CD4-positive, alpha-beta T cell (primary cell): ENCODE measurements around the gene PGF. TPM values are rescaled to one million over a fixed set of nuclear protein-coding genes. Genes with fewer than 3 reads are reported as not detected.

Source experiments
- ATAC-seq: fragments of 200-7000 bp; cut with Tn5 transposase; one replicate; pipeline ENCODE4 v1.10.0; 2022; ENCODE audit warnings: mild to moderate bottlenecking; ENCODE audit not compliant: poor library complexity
- CTCF ChIA-PET: fragments of 350-600 bp; sonication (Branson Sonifier 250); formaldehyde crosslinking; loops from one replicate; lab custom pipeline; 2021; ENCODE audit warnings: antibody characterized with exemption, inconsistent platforms; lab: Charles Lee
- POLR2A ChIA-PET: fragments of 350-600 bp; sonication (Branson Sonifier 250); formaldehyde crosslinking; loops from one replicate; lab custom pipeline; 2021; ENCODE audit warnings: antibody characterized with exemption, inconsistent platforms; lab: Charles Lee
- DNase-seq, 14 experiments: peaks; one replicate each; pipeline ENCODE4 v3.0.0-alpha.2; 2013 to 2020; ENCODE audit warnings: mixed read lengths in 2 of 14
- H3K27ac ChIP-seq, 2 donors: one replicate each; pipeline versions ENCODE4 v1.5.1 to v1.7.0; 2013; ENCODE audit warnings: low read length in 2 of 2, low read depth in 1 of 2, mild to moderate bottlenecking in 1 of 2
- H3K27me3 ChIP-seq, 2 experiments: 1 replicate in 1 of 2; 2 replicates in 1 of 2; pipeline versions ENCODE4 v1.6.1 to v1.7.0; 2013; ENCODE audit warnings: low read length in 2 of 2, control low read depth in 1 of 2, mild to moderate bottlenecking in 1 of 2, moderate library complexity in 1 of 2; ENCODE audit not compliant: insufficient read depth in 2 of 2, control insufficient read depth in 1 of 2
- H3K36me3 ChIP-seq: one replicate; pipeline ENCODE4 v1.6.1; 2013; ENCODE audit warnings: low read length, control low read depth; ENCODE audit not compliant: insufficient read depth
- H3K4me1 ChIP-seq: one replicate; pipeline ENCODE4 v1.6.1; 2013; ENCODE audit warnings: low read length, control low read depth; ENCODE audit not compliant: insufficient read depth
- H3K4me3 ChIP-seq: one replicate; pipeline ENCODE4 v1.5.1; 2013; ENCODE audit warnings: mild to moderate bottlenecking, low read length, moderate library complexity
- H3K9me3 ChIP-seq, 2 experiments: 1 replicate in 1 of 2; 2 replicates in 1 of 2; pipeline versions ENCODE4 v1.6.1 to v1.7.0; 2013; ENCODE audit warnings: low read length in 2 of 2, mild to moderate bottlenecking in 2 of 2, control low read depth in 1 of 2, moderate library complexity in 1 of 2; ENCODE audit not compliant: control insufficient read depth in 1 of 2, insufficient read depth in 1 of 2
- H3K27ac Mint-ChIP-seq: one replicate; pipeline ENCODE4 v1.8.0; 2020; ENCODE audit warnings: mixed read lengths
- H3K27me3 Mint-ChIP-seq: one replicate; pipeline ENCODE4 v1.8.0; 2021; ENCODE audit warnings: mixed read lengths
- H3K36me3 Mint-ChIP-seq: one replicate; pipeline ENCODE4 v1.8.0; 2021; ENCODE audit warnings: low read depth, mixed read lengths
- H3K4me1 Mint-ChIP-seq: one replicate; pipeline ENCODE4 v1.8.0; 2021; ENCODE audit warnings: low read depth, mixed read lengths
- H3K4me3 Mint-ChIP-seq: one replicate; pipeline ENCODE4 v1.8.0; 2020; ENCODE audit warnings: mild to moderate bottlenecking, mixed read lengths
- H3K9me3 Mint-ChIP-seq: one replicate; pipeline ENCODE4 v1.8.0; 2020; ENCODE audit warnings: mixed read lengths
- CTCF ChIP-seq: fragments of 200-600 bp; IDR thresholded peaks from one replicate; pipeline ENCODE4 v1.8.0; 2022; ENCODE audit warnings: antibody characterized with exemption, mild to moderate bottlenecking
- intact Hi-C, 2 experiments: fragments of 100-400 bp; cut with DNase I in 1 of 2; cut with micrococcal nuclease in 1 of 2; formaldehyde crosslinking; loops; one replicate each; pipeline versions ENCODE4 v1.15.1 to v1.9.0; 2023 to 2025; cut with DNase I, micrococcal nuclease
- total RNA-seq, 174 experiments: library from RNA in 2 of 174; stranded (reverse) in 2 of 174; gene quantifications; one replicate each; pipeline ENCODE4 v1.2.3 and lab custom pipeline; 2021 to 2026

PGF gene
- total RNA-seq, 2 experiments from 2014 or later = 0.11 TPM; not detected in 1

GRCh38 chr14:74974364-74975058 lies 19.1 kb upstream of the PGF start:
- no peak for DNase-seq
- Mint-ChIP-seq H3K4me1 (no peaks in the 10 kb centered on the region), H3K27me3 (no peaks in the 10 kb centered on the region), H3K36me3 (no peaks in the 10 kb centered on the region), H3K4me3 (no peak overlapping the region), H3K27ac (no peak overlapping the region), H3K9me3 (no peaks in the 10 kb centered on the region)
- Histone ChIP-seq H3K4me1 (peaks cover 4% of the 10 kb centered on the region), H3K27ac (no peak overlapping the region), H3K9me3 (no peaks in the 10 kb centered on the region), H3K36me3 (no peaks in the 10 kb centered on the region), H3K4me3 (no peak overlapping the region), H3K27me3 (no peaks in the 10 kb centered on the region)
- no peak for TF ChIP-seq CTCF
- no peak for ATAC-seq
- ChIA-PET CTCF (no interaction called here), POLR2A (no interaction called here)
- intact Hi-C loops = no loop called here

- no peak overlapping the region for H3K27ac Mint-ChIP-seq
- POLR2A ChIA-PET = no interaction called here
These were observed 18.5 kb upstream of the PGF start for GRCh38 chr14:74973905-74974363.

GRCh38 chr14:74973003-74973653 lies 17.7 kb upstream of the PGF start:
- H3K36me3 ChIP-seq = no peaks in the 10 kb centered on the region
- DNase-seq (peak in 3 of 14 experiments; percentile 8 to 28 (median 9)), ATAC-seq (no peak)
- CTCF ChIA-PET = no interaction called here
- Mint-ChIP-seq H3K27ac (no peak overlapping the region), H3K4me1 (no peaks in the 10 kb centered on the region), H3K36me3 (no peaks in the 10 kb centered on the region), H3K9me3 (no peaks in the 10 kb centered on the region), H3K4me3 (no peak overlapping the region), H3K27me3 (no peaks in the 10 kb centered on the region)
- POLR2A ChIA-PET = no interaction called here
- no peaks in the 10 kb centered on the region for H3K9me3 ChIP-seq
- H3K27ac ChIP-seq = no peak overlapping the region
- intact Hi-C loops = no loop called here
- no peaks in the 10 kb centered on the region for H3K27me3 ChIP-seq
- H3K4me1 ChIP-seq = peaks cover 4% of the 10 kb centered on the region
- no peak overlapping the region for H3K4me3 ChIP-seq
- TF ChIP-seq CTCF = no peak

More at GRCh38 chr14:74973905-74974363, 18.5 kb upstream of the PGF start:
- no peak overlapping the region for H3K27ac ChIP-seq
- intact Hi-C loops = no loop called here
- DNase-seq = no peak
- H3K4me1 ChIP-seq = peaks cover 4% of the 10 kb centered on the region
- no peak overlapping the region for H3K4me3 ChIP-seq
- CTCF ChIA-PET = no interaction called here
- Mint-ChIP-seq H3K4me1 (no peaks in the 10 kb centered on the region), H3K4me3 (no peak overlapping the region), H3K9me3 (no peaks in the 10 kb centered on the region), H3K36me3 (no peaks in the 10 kb centered on the region), H3K27me3 (no peaks in the 10 kb centered on the region)
- TF ChIP-seq CTCF = no peak
- no peaks in the 10 kb centered on the region for H3K9me3 ChIP-seq
- no peaks in the 10 kb centered on the region for H3K36me3 ChIP-seq
- ATAC-seq = no peak
- H3K27me3 ChIP-seq = no peaks in the 10 kb centered on the region
